ENCODE measurements around the gene PPP1CB.

The PPP1CB gene

DNA sequence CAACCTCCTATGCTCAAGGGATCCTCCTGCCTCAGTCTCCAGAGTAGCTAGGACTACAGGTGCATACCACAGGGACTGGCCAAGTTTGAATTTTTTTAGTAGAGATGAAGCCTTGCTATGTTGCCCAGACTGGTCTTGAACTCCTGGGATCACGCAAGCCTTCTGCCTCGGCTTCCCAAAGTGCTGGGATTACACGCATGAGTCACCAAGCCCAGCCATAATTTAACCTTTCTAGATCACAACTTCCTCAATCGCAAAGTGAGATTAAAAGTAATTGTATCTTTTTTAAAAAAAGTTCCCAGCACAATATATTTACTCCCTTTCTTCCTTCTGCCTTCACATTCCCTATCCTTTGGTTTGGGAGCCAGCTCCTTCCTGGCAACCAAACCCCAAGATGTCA, 5.8 kb upstream of the PPP1CB start:
- no peak for DNase-seq (ENCODE audit: low spot score)

GRCh38 chr2:28746429-28747111, 5.1 kb upstream of the PPP1CB start:
- no peak for DNase-seq (ENCODE audit: low spot score)

GRCh38 chr2:28747714-28748113, 3.9 kb upstream of the PPP1CB start:
- DNase-seq (ENCODE audit: low spot score), result no peak

- DNase-seq (ENCODE audit: low spot score), result no peak
These were observed 3.5 kb upstream of the PPP1CB start for GRCh38 chr2:28748176-28748575.

- no peak for DNase-seq (ENCODE audit: low spot score)
These were observed 2.7 kb upstream of the PPP1CB start for GRCh38 chr2:28748941-28749340.

GRCh38 chr2:28749526-28749925, 2.1 kb upstream of the PPP1CB start:
- no peak for DNase-seq (ENCODE audit: low spot score)

DNA sequence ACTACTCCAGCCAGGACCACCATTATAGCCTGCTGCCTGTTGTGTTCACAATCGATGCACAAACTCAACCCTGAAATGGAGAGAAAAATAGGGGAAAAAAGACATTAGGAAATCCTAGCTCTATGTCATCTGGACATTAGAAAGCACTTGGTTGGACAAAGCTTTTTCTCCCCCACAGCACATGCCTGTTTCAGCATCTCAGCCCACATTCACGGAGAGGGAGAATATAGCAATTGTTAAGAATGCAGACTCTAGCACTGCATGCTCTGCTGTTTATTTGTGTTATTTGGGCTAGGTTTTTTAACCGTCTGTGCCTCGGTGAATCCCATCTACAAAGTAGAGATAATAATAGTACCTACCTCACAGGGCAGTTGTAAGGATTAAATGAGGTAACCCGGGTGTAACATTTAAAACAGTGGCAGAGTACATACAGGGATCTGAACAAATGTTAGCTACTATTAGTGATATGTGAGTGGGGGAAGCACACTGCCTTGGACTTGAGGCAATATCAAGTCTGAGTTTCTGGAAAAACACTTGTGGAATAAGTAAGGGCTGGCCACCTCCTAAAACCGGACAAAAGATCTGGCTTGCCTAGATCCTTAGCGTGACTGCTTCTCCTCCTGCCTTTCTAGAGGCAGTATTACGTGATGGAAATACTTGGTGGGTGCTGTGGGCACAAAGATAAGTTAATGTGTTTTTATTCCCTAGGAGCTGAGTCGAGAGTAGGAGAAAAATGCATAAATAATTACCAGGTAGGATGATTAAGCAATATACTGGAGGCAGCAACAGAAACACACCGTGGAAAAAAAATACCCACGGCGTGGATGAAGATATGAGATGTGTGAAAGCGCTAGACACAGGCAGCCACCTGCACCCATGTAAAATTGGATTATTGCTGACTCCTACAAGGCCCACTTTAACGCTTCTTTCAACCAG, 1.0 kb upstream of the PPP1CB start:
- no peak for DNase-seq (ENCODE audit: low spot score)

DNA sequence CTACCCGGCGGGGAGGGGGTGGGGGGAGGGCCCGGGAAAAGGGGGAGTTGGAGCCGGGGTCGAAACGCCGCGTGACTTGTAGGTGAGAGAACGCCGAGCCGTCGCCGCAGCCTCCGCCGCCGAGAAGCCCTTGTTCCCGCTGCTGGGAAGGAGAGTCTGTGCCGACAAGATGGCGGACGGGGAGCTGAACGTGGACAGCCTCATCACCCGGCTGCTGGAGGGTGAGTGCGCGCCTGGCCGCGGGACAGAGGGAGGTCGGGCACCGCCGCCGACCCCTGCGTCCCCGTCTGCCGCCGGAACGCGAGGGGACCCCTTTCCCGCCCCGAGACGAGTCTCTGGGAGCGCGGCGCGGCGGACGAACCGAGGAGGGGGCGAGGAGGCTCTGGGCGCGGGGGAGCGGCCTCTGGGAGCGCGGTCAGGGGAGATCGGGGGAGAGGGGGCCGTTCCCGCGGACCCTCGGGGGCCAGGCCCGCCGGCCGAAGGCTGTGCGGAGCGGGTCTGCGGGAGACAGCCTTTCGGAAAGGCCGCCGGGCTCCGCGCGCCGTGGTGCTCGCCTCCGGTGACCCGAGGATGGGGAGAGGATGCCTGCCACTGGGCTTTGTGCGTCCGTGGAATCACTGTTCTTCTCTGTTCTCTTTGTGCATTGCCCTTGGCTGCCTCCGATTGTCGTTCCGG, 463 bp downstream of the PPP1CB start:
- DNase-seq (ENCODE audit: low spot score), result no peak

DNA sequence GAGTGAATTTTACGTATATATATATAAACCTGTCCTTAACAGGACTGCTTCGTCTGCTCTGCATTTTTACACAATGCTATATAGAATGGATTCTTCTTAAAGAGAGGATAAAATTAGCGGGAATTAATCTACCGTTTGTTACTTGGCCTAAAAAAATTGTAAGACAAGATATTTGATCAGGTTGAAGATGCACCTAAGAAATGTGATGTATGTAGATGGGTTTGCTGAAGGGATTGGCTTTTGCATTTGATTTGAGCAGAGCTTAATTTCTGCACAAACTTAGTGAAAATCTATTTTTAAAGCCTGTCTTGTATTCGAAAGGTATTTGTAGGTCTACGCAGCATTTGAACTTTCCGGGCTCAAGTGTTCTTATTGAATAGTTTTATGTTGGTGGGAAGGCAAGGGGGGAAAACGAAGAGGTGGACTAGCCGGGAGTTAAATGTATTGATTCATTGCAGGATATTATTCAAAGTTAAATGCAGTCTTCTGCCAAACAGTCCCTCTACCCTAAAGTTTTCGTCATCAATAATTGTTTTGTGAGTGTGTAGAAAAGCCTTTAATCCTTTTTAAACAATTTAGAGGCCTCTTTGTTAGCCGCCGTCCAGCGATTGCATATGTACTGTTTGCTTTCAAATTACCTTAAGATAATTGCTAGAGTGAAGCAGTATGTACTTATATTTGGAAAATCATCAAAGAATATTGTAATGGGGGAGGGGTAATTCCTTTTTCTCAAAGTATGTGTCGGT, 1.2 kb downstream of the PPP1CB start:
- no peak for DNase-seq (ENCODE audit: low spot score)

DNA sequence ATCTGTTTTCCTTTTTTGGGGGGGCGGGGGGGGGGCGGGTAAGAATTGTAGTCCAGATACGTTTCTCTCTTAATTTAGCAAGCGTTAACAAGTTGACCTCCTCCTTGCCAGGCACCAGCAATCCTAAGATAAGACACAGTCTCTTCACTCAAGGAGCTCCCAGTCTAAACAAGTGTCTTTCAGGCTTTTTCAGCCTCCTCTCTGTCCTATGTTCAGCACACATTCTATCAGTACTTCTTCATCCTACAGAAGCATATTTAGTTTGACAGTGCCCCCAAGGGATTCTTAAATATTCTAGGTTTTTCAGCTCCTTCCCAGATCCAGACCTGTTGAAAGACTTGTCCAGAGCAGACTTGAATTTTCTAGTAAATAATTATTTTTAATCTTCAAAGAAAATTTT, 2.7 kb downstream of the PPP1CB start:
- no peak for DNase-seq (ENCODE audit: low spot score)

DNA sequence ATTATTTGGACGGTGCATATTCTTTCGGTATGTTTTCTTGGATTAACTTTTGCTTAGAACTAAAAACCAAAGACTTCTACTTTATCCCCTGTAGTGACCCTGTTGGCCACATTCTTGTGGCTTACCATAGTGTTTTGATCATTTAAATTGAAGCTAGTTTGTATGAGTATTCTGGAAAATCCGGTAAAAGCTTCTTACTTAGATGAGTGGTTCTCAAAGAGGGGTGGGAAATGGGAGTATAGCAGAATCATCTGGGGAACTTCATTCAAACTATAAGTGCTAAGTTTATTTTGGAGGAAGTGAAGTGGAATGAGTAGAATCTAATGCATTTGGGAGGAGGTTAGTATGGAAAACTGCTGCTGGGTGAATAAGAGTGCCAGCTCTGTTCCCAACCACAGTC, 3.8 kb downstream of the PPP1CB start:
- DNase-seq (ENCODE audit: low spot score), result no peak

GRCh38 chr2:28758459-28758858, 6.8 kb downstream of the PPP1CB start:
- no peak for DNase-seq (ENCODE audit: low spot score)

- no peak for DNase-seq (ENCODE audit: low spot score)
These were observed 9.8 kb downstream of the PPP1CB start for GRCh38 chr2:28761420-28761819.

- DNase-seq (ENCODE audit: low spot score), result no peak
These were observed 13.5 kb downstream of the PPP1CB start for GRCh38 chr2:28764909-28765711.

GRCh38 chr2:28766070-28766469, 14.4 kb downstream of the PPP1CB start:
- no peak for DNase-seq (ENCODE audit: low spot score)

DNA sequence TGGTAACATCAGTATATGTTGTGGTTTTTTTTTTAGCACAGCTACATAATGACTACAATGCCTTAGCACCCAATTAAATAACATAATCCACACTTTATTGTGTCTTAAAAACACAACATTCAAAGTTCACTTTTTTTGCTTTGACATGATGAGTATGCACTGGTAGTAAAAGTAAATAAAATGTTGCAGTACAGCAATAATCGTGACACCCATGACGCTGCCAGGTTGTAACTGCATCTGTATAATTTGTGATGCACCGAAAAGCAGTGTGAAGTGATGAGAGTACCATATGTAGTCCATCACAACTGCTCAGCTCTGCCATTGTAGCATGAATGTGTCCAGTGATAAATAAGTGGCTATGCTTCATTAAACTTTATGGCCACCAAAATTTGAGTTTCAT, 15.7 kb downstream of the PPP1CB start:
- no peak for DNase-seq (ENCODE audit: low spot score)

GRCh38 chr2:28768422-28768821, 16.8 kb downstream of the PPP1CB start:
- DNase-seq (ENCODE audit: low spot score), result no peak

- no peak for DNase-seq (ENCODE audit: low spot score)
These were observed 17.3 kb downstream of the PPP1CB start for GRCh38 chr2:28768952-28769351.

DNA sequence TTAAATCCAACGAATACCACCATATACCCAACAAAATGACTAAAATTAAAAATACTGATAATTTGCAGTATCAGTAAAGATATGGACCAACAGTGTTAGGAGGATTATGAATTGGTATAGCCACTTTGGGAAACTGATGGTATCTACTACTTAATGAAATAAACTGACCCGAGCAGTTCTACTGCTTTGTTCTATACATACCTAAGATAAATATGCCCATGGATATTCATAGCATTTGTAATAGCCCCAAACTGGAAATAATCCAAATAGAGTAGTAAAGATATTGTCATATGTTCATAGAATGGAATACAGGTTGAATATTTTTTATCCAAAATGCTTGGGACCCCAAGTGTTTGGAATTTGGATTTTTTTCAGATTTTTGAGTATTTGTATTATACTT, 20.7 kb downstream of the PPP1CB start:
- DNase-seq (ENCODE audit: low spot score), result no peak

- no peak for DNase-seq (ENCODE audit: low spot score)
These were observed 24.8 kb downstream of the PPP1CB start for GRCh38 chr2:28776471-28776870.

- DNase-seq (ENCODE audit: low spot score), result no peak
These were observed 26.8 kb downstream of the PPP1CB start for GRCh38 chr2:28778392-28778791.
